Large intestine (tissue), 12 donors: ENCODE measurements around the gene TMEM240. TPM values are rescaled to one million over a fixed set of nuclear protein-coding genes. Genes with fewer than 3 reads are reported as not detected.

Experiments
- DNase-seq, 2 donors: peaks; one replicate each; pipeline versions ENCODE4 v3.0.0 to v3.0.0-alpha.2; 2013
- H3K27ac ChIP-seq: one replicate; pipeline ENCODE4 v1.5.1; 2013; ENCODE audit warnings: low read length
- H3K27me3 ChIP-seq: 2 replicates; pipeline ENCODE4 v1.6.1; 2013; ENCODE audit warnings: low read length; ENCODE audit not compliant: control insufficient read depth, insufficient read depth
- H3K36me3 ChIP-seq: 2 replicates; pipeline ENCODE4 v1.6.1; 2013; ENCODE audit warnings: low read length; ENCODE audit not compliant: control insufficient read depth, insufficient read depth
- H3K4me1 ChIP-seq: one replicate; pipeline ENCODE4 v1.6.1; 2013; ENCODE audit warnings: low read length; ENCODE audit not compliant: control insufficient read depth, insufficient read depth
- H3K4me3 ChIP-seq: one replicate; pipeline ENCODE4 v1.5.1; 2013; ENCODE audit warnings: low read length
- H3K9me3 ChIP-seq: one replicate; pipeline ENCODE4 v1.6.1; 2013; ENCODE audit warnings: mild to moderate bottlenecking, low read depth, low read length, moderate library complexity; ENCODE audit not compliant: control insufficient read depth
- WGBS: methylation state at CpG from one replicate; pipeline ENCODE4 v1.1.5; 2013; ENCODE audit warnings: low lambda C conversion rate; ENCODE audit not compliant: insufficient coverage; 5-methylcytosine and 5-hydroxymethylcytosine counted together
- long read RNA-seq, 11 donors: transcript quantifications; one replicate each; lab custom pipeline, GENCODE V29; 2026
- polyA plus RNA-seq: library from polyadenylated mRNA; unstranded; fragments of 120-200 nt; gene quantifications from one replicate; pipeline ENCODE4 v1.2.1, GENCODE V29; 2013

TMEM240 gene
- 3.9 TPM for polyA plus RNA-seq
- long read RNA-seq, donor 1, partial matches to known transcripts: 0 of 1 reads
- long read RNA-seq, donor 1, other reads (novel, unspliced or antisense): 0 of 1 reads
- long read RNA-seq, donor 2, partial matches to known transcripts: 0 of 3 reads
- long read RNA-seq, donor 2, other reads (novel, unspliced or antisense): 0 of 3 reads
- long read RNA-seq, donor 3: 0 reads
- long read RNA-seq, donor 4: 0 reads
- long read RNA-seq, donor 5: 0 reads
- long read RNA-seq, donor 6, partial matches to known transcripts: 0 of 1 reads
- long read RNA-seq, donor 6, other reads (novel, unspliced or antisense): 0 of 1 reads
- long read RNA-seq, donor 7, partial matches to known transcripts: 0 of 2 reads
- long read RNA-seq, donor 7, other reads (novel, unspliced or antisense): 0 of 2 reads
- long read RNA-seq, donor 8, partial matches to known transcripts: 0 of 3 reads
- long read RNA-seq, donor 8, other reads (novel, unspliced or antisense): 0 of 3 reads
- long read RNA-seq, donor 9, partial matches to known transcripts: 0 of 3 reads
- long read RNA-seq, donor 9, other reads (novel, unspliced or antisense): 0 of 3 reads
- long read RNA-seq, donor 10: 0 reads
- long read RNA-seq, donor 11: 0 reads

- DNase-seq: peak; percentile 45 to 52
- no CpG with 5 or more reads among the region's 100 CpGs for WGBS
- H3K27me3 ChIP-seq: peaks cover 8% of the 10 kb centered on the region
- peak within 1 kb of the TSS; percentile 33 for H3K4me3 ChIP-seq
- H3K9me3 ChIP-seq: peaks cover 16% of the 10 kb centered on the region
- H3K36me3 ChIP-seq: peaks cover 23% of the 10 kb centered on the region
- peaks cover 24% of the 10 kb centered on the region for H3K4me1 ChIP-seq
- no peak within 1 kb of the TSS for H3K27ac ChIP-seq
Observed at GRCh38 chr1:1540090-1540817, at the start of gene TMEM240. Gene TMEM240 (minus strand): TSS chr1:1540624. CDS start chr1:1540346, 278 bp downstream.

- Histone ChIP-seq H3K4me3 (no peak overlapping the region), H3K36me3 (no peaks in the 10 kb centered on the region), H3K27ac (no peak overlapping the region), H3K4me1 (no peaks in the 10 kb centered on the region), H3K27me3 (peaks cover 18% of the 10 kb centered on the region), H3K9me3 (no peaks in the 10 kb centered on the region)
- DNase-seq: no peak
- no CpG with 5 or more reads among the region's 23 CpGs for WGBS
Observed at GRCh38 chr1:1583347-1584010, 43.1 kb upstream of the TMEM240 start.

GRCh38 chr1:1582585-1583346 is 42.3 kb upstream of the TMEM240 start:
- Histone ChIP-seq H3K4me1 (peaks cover 4% of the 10 kb centered on the region), H3K27me3 (peaks cover 18% of the 10 kb centered on the region), H3K27ac (no peak overlapping the region), H3K4me3 (no peak overlapping the region), H3K9me3 (no peaks in the 10 kb centered on the region), H3K36me3 (no peaks in the 10 kb centered on the region)
- no CpG with 5 or more reads among the region's 9 CpGs for WGBS
- no peak for DNase-seq

DNA sequence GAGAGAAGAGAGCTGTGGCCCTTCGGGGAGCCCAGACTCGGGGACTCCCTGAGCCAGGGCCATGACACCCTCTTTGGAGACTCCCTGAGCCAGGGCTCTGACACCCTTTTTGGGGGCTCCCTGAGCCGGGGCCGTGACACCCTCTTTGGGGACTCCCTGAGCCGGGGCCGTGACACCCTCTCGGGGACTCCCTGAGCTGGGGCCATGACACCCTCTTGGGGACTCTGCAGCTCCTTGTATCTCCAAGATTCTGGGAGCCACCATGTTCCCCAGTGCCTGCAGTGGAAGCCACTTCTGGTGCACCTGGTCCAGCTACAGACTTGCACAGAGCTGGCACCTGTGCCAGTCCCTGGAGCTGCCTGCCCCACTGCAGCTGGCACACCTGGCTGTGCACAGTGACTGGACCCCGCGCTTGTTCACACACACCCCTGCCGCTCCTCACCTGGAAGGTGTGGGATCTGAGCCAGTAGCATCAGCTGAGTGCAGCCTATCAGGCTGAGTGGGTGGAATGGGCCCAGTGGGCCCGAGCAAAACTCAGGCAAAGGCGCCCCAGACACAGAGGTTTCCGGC is 38.0 kb upstream of the TMEM240 start:
- Histone ChIP-seq H3K36me3 (no peaks in the 10 kb centered on the region), H3K4me3 (no peak overlapping the region), H3K27me3 (peaks cover 15% of the 10 kb centered on the region), H3K27ac (no peak overlapping the region), H3K4me1 (peaks cover 18% of the 10 kb centered on the region), H3K9me3 (no peaks in the 10 kb centered on the region)
- no CpG with 5 or more reads among the region's 13 CpGs for WGBS
- no peak for DNase-seq

DNA sequence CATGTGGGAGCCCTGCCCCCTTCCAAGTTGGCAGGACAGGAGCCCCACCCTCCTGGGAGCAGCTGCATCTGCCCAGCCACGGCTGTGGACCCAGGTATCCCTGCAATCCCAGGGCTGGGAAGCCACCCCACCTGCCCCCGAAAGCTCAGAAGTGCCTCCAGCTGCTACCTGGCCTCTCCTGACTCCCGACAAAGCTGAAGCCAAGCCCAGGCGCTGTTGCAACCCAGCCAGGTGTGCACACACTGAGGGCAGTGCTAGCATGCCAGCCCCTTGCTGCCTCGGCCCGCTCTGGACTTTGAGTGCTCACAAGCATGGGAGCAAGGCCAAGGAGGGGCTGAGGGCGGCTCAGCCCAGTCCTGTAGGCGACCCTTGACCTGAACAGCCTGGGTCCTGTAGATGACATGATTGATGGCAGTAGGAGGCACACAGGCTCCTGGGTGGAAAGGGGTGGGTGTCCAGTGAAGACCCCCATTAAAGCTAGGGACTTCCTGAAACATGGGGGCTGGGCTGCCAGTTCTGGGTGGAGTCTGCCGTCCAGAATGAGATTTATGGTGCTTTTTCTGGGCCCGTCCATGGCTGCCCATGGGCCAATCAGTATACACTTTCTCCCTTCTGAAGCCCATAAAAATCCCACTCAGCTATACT is 37.1 kb upstream of the TMEM240 start:
- Histone ChIP-seq H3K9me3 (no peaks in the 10 kb centered on the region), H3K36me3 (peaks cover 2% of the 10 kb centered on the region), H3K27ac (peak overlapping the region; percentile 44), H3K27me3 (peaks cover 8% of the 10 kb centered on the region), H3K4me1 (peaks cover 23% of the 10 kb centered on the region), H3K4me3 (no peak overlapping the region)
- no CpG with 5 or more reads among the region's 10 CpGs for WGBS
- DNase-seq: peak; percentile 76 to 83

DNA sequence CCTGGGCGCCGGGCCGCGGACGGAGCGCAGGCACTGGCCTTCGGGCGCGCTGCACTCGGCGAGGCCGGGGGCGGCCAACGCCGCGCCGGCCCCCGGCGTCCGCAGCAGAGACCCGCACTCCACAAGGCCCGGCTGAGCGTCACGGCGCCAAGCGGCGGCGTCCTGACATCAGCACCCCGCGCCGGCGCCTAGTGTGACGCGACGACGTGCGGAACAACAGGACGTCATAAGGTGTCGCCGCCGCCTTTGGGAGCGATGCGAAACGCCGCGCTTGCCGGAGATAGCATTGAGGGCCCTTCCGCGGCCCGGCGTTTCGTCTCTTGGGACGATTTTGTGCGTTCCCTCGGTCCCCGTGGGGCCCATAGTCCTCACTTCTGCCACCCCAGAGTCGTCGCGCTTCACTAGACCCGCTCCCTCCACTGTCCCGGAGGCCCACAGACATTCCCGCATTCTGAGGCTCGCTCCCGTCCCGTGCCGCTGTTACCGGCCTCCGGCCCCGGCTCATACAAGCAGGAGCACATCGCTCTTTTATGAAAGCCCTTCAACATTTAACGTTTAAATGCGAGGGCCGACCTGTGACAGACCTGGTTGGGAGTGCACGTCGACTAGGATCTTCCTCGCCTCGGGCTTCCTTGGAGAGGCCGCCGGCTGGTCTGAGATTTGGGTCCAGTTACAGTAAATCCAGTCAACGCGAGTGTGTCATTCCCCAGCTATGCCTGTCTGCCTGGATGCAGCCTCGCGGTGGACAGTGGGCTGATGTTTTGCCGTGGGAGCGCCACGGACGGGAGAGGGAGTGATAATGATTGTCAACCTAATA is 34.5 kb upstream of the TMEM240 start, which contains the start of gene SSU72:
TSS of gene SSU72 (minus strand) at position 143 of the 817 bp plus-strand sequence. CDS start 306 bp downstream, outside the sequence.
- H3K36me3 ChIP-seq: peaks cover 11% of the 10 kb centered on the region
- peaks cover 23% of the 10 kb centered on the region for H3K4me1 ChIP-seq
- WGBS: no CpG with 5 or more reads among the region's 87 CpGs
- DNase-seq: peak; percentile 93 to 96
- H3K27ac ChIP-seq: peak within 1 kb of the TSS; percentile 98
- H3K27me3 ChIP-seq: peaks cover 2% of the 10 kb centered on the region
- no peaks in the 10 kb centered on the region for H3K9me3 ChIP-seq
- H3K4me3 ChIP-seq: peak within 1 kb of the TSS; percentile 97

- DNase-seq: peak in 1 of 2 donors; percentile 59
- WGBS: no CpG with 5 or more reads among the region's 96 CpGs
- Histone ChIP-seq H3K27me3 (peaks cover 2% of the 10 kb centered on the region), H3K9me3 (no peaks in the 10 kb centered on the region), H3K4me1 (peaks cover 23% of the 10 kb centered on the region), H3K27ac (peak overlapping the region; percentile 98), H3K4me3 (peak overlapping the region; percentile 92), H3K36me3 (peaks cover 17% of the 10 kb centered on the region)
Observed at GRCh38 chr1:1573843-1574720, 33.7 kb upstream of the TMEM240 start.

GRCh38 chr1:1569341-1569740 is 28.9 kb upstream of the TMEM240 start:
- WGBS: 100% methylated on average over 1 of the region's 7 CpGs
- Histone ChIP-seq H3K9me3 (no peaks in the 10 kb centered on the region), H3K27me3 (no peaks in the 10 kb centered on the region), H3K4me3 (no peak overlapping the region), H3K4me1 (peaks cover 5% of the 10 kb centered on the region), H3K27ac (no peak overlapping the region), H3K36me3 (peaks cover 30% of the 10 kb centered on the region)
- no peak for DNase-seq
